Measurements from ENCODE around the gene COL18A1.

- TF ChIP-seq CTCF (conservative IDR thresholded peaks at IDR 0.05) (no peak), ZFX (IDR thresholded peaks at IDR 0.05) (no peak)
These were observed 126.6 kb downstream of the COL18A1 start for GRCh38 chr21:45531393-45532215.
